Measurements from ENCODE around the gene PZP. TPM values are rescaled to one million over a fixed set of nuclear protein-coding genes. Genes with fewer than 3 reads are reported as not detected.
A peak's percentile ranks its signal among the peaks of the same experiment; 100 is the strongest.

Gene PZP
- total and polyA plus RNA-seq, 2 of the 13 experiments (the other 11 are each of a cell fraction or from before 2014, with no cell fraction given): 0.07 to 0.89 TPM

GRCh38 chr12:9113296-9113986 is 94.8 kb downstream of the PZP start (continued):
- TF ChIP-seq NFAT5 (CRISPR knock-in tag; IDR thresholded peaks at IDR 0.05) (no peak), ZNF367 (CRISPR knock-in tag; IDR thresholded peaks at IDR 0.05; ENCODE audit: borderline replicate concordance) (no peak), ZBTB38 (CRISPR knock-in tag; IDR thresholded peaks at IDR 0.05) (peak; percentile 46; the same call in 1 of the 2 replicates), KLF6 (CRISPR knock-in tag; IDR thresholded peaks at IDR 0.05) (0 out of 2 replicates have a peak, but pooled peaks have one; percentile 24), HOXD1 (CRISPR knock-in tag; IDR thresholded peaks at IDR 0.05) (no peak), NR3C1 (CRISPR knock-in tag; IDR thresholded peaks at IDR 0.05) (no peak), FLYWCH1 (CRISPR knock-in tag; IDR thresholded peaks at IDR 0.05) (no peak), ZNF329 (CRISPR knock-in tag; IDR thresholded peaks at IDR 0.05; ENCODE audit: low read depth) (no peak), ZNF446 (CRISPR knock-in tag; IDR thresholded peaks at IDR 0.05) (no peak), ZSCAN9 (CRISPR knock-in tag; IDR thresholded peaks at IDR 0.05; ENCODE audit: borderline replicate concordance) (0 out of 2 replicates have a peak, but pooled peaks have one; percentile 17), AGO1 (IDR thresholded peaks at IDR 0.05; ENCODE audit: low read depth, low read length, poor library complexity, severe bottlenecking) (no peak), POLR2AphosphoS2 (IDR thresholded peaks at IDR 0.05; ENCODE audit: low read depth, low read length) (no peak), HMGXB4 (CRISPR knock-in tag; IDR thresholded peaks at IDR 0.05; ENCODE audit: borderline replicate concordance in 1 of 2, low read depth in 1 of 2) (no peak; a peak in 1 of 4 replicates), KLF9 (CRISPR knock-in tag; IDR thresholded peaks at IDR 0.05; ENCODE audit: low read depth) (no peak), ZNF850 (CRISPR knock-in tag; conservative IDR thresholded peaks at IDR 0.05) (no peak), EED (CRISPR knock-in tag; IDR thresholded peaks at IDR 0.05) (no peak), ZNF275 (CRISPR knock-in tag; IDR thresholded peaks at IDR 0.05; ENCODE audit: borderline replicate concordance) (no peak), ZNF343 (CRISPR knock-in tag; IDR thresholded peaks at IDR 0.05) (no peak), TGIF2 (CRISPR knock-in tag; IDR thresholded peaks at IDR 0.05) (no peak), E2F5 (CRISPR knock-in tag; conservative IDR thresholded peaks at IDR 0.05) (no peak), SP140L (CRISPR knock-in tag; IDR thresholded peaks at IDR 0.05; ENCODE audit: borderline replicate concordance) (no peak), CCDC6 (CRISPR knock-in tag; IDR thresholded peaks at IDR 0.05) (peak; percentile 38; the same call in 1 of the 2 replicates)
